Right ventricle myocardium superior (tissue), 1 donor: ENCODE results near the gene APOA5. TPM values are rescaled to one million over a fixed set of nuclear protein-coding genes. Genes with fewer than 3 reads are reported as not detected.
"Not testable (repeated sequence)": the region's sequence is repeated elsewhere in the genome, so short reads cannot be mapped to it uniquely, and the experiment has no call there.

ENCODE experiments used
- ATAC-seq: fragments of 200-7000 bp; cut with Tn5 transposase; one replicate; pipeline ENCODE4 v1.9.1; 2020; ENCODE audit warnings: mild to moderate bottlenecking; ENCODE audit not compliant: poor library complexity
- DNase-seq: peaks from one replicate; pipeline ENCODE4 v3.0.0-alpha.2; 2020
- intact Hi-C: fragments of 100-400 bp; cut with DNase I; formaldehyde crosslinking; loops from one replicate; pipeline ENCODE4 v1.11.2; 2022
- total RNA-seq: library from RNA; stranded (reverse); fragmentation: NEBNext Ultra II Directional; extraction: Animal tissue kit (Norgen Biotek cat#: 25700); gene quantifications from one replicate; pipeline ENCODE4 v1.2.1, GENCODE V29; 2021
- donor health status: DM: no; HTN: yes; CAD: no; lungs with severe emphysema.

The APOA5 gene
- total RNA-seq, 1 donor from 2014 or later = not detected

GRCh38 chr11:116808262-116809175 lies 16.8 kb upstream of the APOA5 start:
- no peak for ATAC-seq
- DNase-seq = no peak
- intact Hi-C loops = no loop called here

- DNase-seq (no peak), ATAC-seq (no peak)
- intact Hi-C loops = no loop called here
Measured at GRCh38 chr11:116807601-116808261, 16.1 kb upstream of the APOA5 start.

- ATAC-seq = no peak
- DNase-seq = no peak
- intact Hi-C loops = no loop called here
Measured at GRCh38 chr11:116804001-116804400, 12.3 kb upstream of the APOA5 start.

DNA sequence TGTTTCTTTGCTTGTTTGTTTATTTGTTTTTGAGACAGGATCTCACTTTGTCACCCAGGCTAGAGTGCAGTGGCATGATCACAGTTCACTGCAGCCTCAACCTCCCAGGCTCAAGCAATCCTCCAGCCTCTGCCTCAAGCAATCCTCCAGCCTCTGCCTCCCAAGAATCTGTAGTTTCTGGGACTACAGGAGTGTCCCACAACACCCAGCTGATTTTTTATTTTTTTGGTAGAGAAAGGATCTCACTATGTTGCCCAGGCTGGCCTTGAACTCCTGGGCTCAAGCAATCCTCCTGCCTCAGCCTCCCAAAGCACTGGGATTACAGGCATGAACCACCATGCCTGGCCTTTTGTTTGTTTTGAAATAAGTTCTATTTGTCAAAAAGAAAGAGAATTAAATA lies 10.0 kb upstream of the APOA5 start:
- DNase-seq, intact Hi-C loops, ATAC-seq: not testable (repeated sequence)

GRCh38 chr11:116800610-116801009 lies 8.9 kb upstream of the APOA5 start:
- intact Hi-C loops = no loop called here
- ATAC-seq (no peak), DNase-seq (no peak)

- intact Hi-C loops = loop anchor here (10.0 kb wide), 1 partner anchor 426 kb away; no protein-coding TSS in a partner anchor
Measured at GRCh38 chr11:116798368-116798767, 6.7 kb upstream of the APOA5 start.

DNA sequence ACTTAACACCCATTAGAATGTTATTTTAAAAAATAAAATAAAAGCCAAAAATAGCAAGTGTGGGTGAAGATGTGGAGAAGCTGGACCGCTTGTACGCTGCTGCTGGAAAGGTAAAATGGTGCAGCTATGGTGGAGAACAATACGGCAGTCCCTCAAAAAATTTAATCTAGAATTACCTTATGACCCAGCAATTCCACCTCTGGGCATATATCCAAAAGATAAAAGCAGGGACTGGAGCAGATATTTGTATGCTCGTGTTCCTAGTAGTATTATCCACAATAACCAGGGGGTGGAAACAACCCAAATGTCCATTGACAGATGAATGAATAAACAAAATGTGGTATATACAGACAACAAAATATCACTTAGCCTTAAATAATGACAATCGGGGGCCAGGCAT lies 6.1 kb upstream of the APOA5 start:
- intact Hi-C loops = loop anchor here (10.0 kb wide), 1 partner anchor 427 kb away; no protein-coding TSS in a partner anchor
- ATAC-seq = peak; percentile 31
- no peak for DNase-seq

More at GRCh38 chr11:116798368-116798767, 6.7 kb upstream of the APOA5 start:
- DNase-seq (no peak), ATAC-seq (no peak)

DNA sequence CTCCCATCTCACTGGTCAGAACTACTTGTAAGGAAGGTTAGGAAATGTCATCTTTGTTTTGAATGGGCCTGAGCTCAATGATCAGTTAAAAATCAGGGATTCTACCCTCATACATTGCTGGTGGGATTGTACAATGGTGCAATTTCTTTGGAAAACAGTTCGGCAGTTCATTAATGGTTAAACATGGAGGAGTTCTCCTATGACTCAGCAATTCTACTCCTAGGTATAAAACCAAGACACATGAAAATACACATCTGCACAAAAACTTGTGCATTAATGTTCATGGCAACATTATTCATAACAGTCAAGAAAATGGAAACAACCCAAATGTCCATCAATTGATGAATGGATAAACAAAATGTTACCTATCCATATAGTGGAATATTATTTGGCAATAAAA lies 4.9 kb upstream of the APOA5 start:
- intact Hi-C loops = loop anchor here (10.0 kb wide), 1 partner anchor 428 kb away; no protein-coding TSS in a partner anchor
- ATAC-seq = no peak
- no peak for DNase-seq

GRCh38 chr11:116794851-116795250 lies 3.2 kb upstream of the APOA5 start:
- intact Hi-C loops = loop anchor here (10.0 kb wide), 1 partner anchor 430 kb away; no protein-coding TSS in a partner anchor
- DNase-seq (no peak), ATAC-seq (no peak)

DNA sequence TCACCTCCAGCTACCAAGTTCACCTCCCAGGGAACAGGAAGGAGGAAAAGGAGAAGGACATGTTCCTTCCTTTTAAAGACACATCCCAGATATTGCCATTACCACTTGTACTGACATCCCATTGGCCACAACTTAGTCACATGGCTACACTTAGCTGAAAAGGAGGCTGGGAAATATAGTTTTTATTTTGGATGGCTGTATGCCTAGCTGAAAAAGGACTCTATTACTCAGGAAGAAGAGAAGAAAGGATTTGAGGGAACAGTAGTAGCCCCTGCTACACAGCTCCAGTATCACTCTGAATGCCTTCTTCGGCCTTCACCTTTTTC lies 2.1 kb upstream of the APOA5 start:
- intact Hi-C loops = loop anchor here (10.0 kb wide), 1 partner anchor 431 kb away; no protein-coding TSS in a partner anchor
- ATAC-seq = no peak

DNA sequence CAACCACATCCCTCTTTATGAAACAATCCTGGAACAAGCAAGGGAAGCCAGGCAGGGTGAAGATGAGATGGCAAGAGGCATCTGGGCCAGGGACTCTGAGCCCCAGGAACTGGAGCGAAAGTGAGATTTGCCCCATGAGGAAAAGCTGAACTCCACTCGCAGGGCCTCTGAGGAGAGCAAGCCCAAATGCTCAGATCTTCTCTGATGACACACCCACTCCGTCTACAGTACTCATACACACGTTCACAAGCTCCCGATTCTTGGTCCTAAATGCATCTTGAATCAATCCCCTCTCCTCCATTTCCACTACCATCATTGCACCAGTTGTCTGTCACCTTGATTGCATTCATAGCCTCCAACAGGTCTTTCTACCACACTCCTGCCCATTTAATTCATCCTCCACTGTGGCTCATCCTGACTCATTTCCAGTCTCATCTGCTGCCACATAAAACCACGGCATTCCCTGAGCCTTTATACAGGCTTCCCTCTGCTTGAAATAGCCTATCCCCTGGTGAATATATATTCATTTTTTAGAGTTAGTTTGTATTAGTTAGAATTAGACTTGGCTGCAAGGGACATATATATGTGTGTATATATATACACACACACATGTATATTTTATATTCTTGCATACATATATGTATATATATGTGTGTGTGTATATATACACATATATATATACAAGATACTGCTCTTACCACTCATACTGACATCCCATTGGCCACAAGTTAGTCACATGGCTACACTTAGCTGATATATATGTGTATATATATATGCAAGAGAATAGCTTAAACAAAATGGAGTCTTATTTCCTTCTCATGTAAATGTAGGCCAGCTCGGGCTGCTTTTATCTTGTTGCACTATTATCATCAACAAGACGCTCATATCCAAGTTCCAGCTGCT lies 1.4 kb upstream of the APOA5 start:
- intact Hi-C loops = loop anchor here (10.0 kb wide), 1 partner anchor 432 kb away; no protein-coding TSS in a partner anchor
- DNase-seq (no peak), ATAC-seq (no peak)

More for the DNA sequence above, 2.1 kb upstream of the APOA5 start:
- DNase-seq = no peak

DNA sequence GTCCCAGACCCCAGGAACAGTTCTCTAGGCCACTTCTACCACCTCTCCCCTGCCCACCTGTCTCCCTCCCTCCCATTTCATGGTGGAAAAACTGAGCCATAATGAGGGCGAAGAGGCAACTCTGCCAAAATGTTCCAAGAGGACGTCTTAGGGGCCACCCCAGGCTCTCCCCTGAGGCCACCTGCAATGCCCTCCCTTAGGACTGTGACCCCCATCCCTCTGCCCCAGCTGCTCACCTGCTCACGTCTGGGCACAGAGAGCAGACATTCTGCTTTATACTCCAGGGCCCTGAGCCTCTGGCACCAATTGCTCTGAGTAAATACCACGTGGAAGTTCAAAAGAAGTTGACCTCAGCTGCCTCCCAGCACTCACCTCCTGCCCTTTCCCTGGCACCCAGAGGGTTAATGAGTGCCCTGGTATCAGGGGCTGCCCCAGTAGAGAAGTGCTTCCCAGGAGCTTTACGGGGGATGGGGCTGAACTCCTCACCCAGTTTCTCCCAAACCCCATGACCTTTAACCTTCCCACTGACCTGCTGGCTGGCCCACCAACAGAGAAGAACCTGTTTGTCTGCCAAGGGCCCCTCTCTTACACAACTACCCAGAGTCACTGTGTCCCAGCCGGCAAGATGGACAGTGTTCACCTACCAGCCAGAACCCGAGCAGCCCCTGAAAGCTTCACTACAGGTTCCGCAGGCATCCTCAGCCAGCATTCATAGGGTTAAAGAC lies 627 bp upstream of the APOA5 start:
- intact Hi-C loops = loop anchor here (10.0 kb wide), 1 partner anchor 432 kb away; no protein-coding TSS in a partner anchor
- DNase-seq = no peak
- no peak for ATAC-seq

DNA sequence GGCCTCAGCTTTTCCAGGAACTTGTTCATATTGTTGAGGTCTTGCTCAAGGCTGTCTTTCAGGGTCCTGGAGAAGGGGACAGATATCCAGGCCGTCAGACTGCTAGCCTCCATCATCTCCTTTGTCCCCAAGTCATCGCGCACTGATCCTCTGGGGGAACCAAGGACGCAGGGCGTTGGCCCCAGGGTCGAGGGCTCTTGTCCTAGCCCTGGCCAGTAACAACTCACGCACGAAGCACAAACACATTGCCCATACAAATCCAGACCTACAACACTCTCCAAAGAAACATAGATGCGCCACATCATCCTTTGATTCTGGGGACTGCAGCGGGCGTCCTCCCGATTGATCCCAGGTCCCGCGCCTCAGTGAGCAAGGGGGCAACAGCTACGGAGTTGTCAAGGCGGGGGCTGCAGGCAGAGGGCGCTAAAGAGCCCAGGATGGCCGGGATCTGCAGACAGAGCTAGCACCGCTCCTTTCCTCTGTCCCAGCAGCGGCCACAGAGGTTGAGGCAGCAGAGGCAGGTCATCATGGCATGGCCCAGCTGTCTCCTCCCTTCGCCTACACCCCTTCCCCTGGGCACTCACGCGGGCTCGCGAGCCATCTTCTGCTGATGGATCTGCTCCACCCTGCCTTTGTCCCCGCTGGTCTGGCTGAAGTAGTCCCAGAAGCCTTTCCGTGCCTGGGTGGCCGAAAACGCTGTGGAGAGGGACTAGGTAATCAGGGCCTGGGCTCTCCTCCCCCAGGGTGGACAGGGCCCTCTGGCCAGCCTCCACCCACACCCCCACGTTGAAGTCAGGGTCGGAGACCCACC lies 472 bp downstream of the APOA5 start:
- intact Hi-C loops = loop anchor here (10.0 kb wide), 1 partner anchor 434 kb away; no protein-coding TSS in a partner anchor
- peak; percentile 89 for DNase-seq
- peak; percentile 81 for ATAC-seq

GRCh38 chr11:116790167-116791001 lies 1.3 kb downstream of the APOA5 start:
- ATAC-seq = no peak
- intact Hi-C loops = loop anchor here (10.0 kb wide), 1 partner anchor 434 kb away; no protein-coding TSS in a partner anchor
- DNase-seq = no peak

- ATAC-seq (no peak), DNase-seq (no peak)
- intact Hi-C loops = loop anchor here (2.0 kb wide), 1 partner anchor 312 kb away; no protein-coding TSS in a partner anchor
Measured at GRCh38 chr11:116788975-116789374, 2.7 kb downstream of the APOA5 start.

- intact Hi-C loops = loop anchor here (2.0 kb wide), 1 partner anchor 312 kb away; no protein-coding TSS in a partner anchor
- DNase-seq (no peak), ATAC-seq (no peak)
Measured at GRCh38 chr11:116788534-116788933, 3.1 kb downstream of the APOA5 start.
